Measurements from ENCODE around the gene ENTPD8. TPM values are rescaled to one million over a fixed set of nuclear protein-coding genes. Genes with fewer than 3 reads are reported as not detected.

The ENTPD8 gene
- total and polyA plus RNA-seq, 4 donors = 0.08 to 0.45 (median 0.21) TPM

- Histone ChIP-seq H3K36me3 (ENCODE audit: control insufficient read depth in 4 of 4, insufficient read depth in 4 of 4, low read length in 4 of 4) (peaks cover 0 to 10% (median 3%) of the 10 kb centered on the region in 4 donors), H3K4me1 (ENCODE audit: control insufficient read depth in 5 of 5, insufficient read depth in 5 of 5, low read length in 5 of 5) (peaks cover 0 to 29% (median 11%) of the 10 kb centered on the region in 5 donors), H3K9ac (ENCODE audit: insufficient read depth in 1 of 2, low read length in 2 of 2) (no peak overlapping the region), H3K4me3 (no peak overlapping the region), H3K27me3 (ENCODE audit: control insufficient read depth in 3 of 3, insufficient read depth in 3 of 3, low read length in 2 of 3) (no peaks in the 10 kb centered on the region), H3K9me3 (ENCODE audit: control insufficient read depth in 4 of 4, insufficient read depth in 3 of 4, low read length in 3 of 4) (no peaks in the 10 kb centered on the region), H3K27ac (ENCODE audit: low read depth in 1 of 2, low read length in 1 of 2) (no peak overlapping the region)
- no peak for ATAC-seq (ENCODE audit: insufficient read depth, low FRiP score)
- WGBS, 2 donors = 93 to 95% methylated on average over 10 of the region's 10 CpGs
- no peak for DNase-seq
- TF ChIP-seq CTCF (IDR thresholded peaks at IDR 0.05; ENCODE audit: control extremely low read depth, extremely low read depth) = no peak
Observed at GRCh38 chr9:137456864-137457405, 15.8 kb upstream of the ENTPD8 start.

GRCh38 chr9:137456061-137456863 lies 15.1 kb upstream of the ENTPD8 start:
- no peak for DNase-seq
- Histone ChIP-seq H3K27me3 (ENCODE audit: control insufficient read depth in 3 of 3, insufficient read depth in 3 of 3, low read length in 2 of 3) (no peaks in the 10 kb centered on the region), H3K4me3 (no peak overlapping the region), H3K36me3 (ENCODE audit: control insufficient read depth in 4 of 4, insufficient read depth in 4 of 4, low read length in 4 of 4) (peaks cover 0 to 9% (median 3%) of the 10 kb centered on the region in 4 donors), H3K9ac (ENCODE audit: insufficient read depth in 1 of 2, low read length in 2 of 2) (no peak overlapping the region), H3K4me1 (ENCODE audit: control insufficient read depth in 5 of 5, insufficient read depth in 5 of 5, low read length in 5 of 5) (peaks cover 0 to 29% (median 11%) of the 10 kb centered on the region in 5 donors), H3K9me3 (ENCODE audit: control insufficient read depth in 4 of 4, insufficient read depth in 3 of 4, low read length in 3 of 4) (no peaks in the 10 kb centered on the region), H3K27ac (ENCODE audit: low read depth in 1 of 2, low read length in 1 of 2) (no peak overlapping the region)
- no peak for TF ChIP-seq CTCF (IDR thresholded peaks at IDR 0.05; ENCODE audit: control extremely low read depth, extremely low read depth)
- ATAC-seq (ENCODE audit: insufficient read depth, low FRiP score) = no peak
- WGBS, 2 donors = 86 to 92% methylated on average over 12 of the region's 12 CpGs

GRCh38 chr9:137455359-137455991 lies 14.3 kb upstream of the ENTPD8 start:
- peaks cover 0 to 29% (median 11%) of the 10 kb centered on the region in 5 donors for H3K4me1 ChIP-seq (ENCODE audit: control insufficient read depth in 5 of 5, insufficient read depth in 5 of 5, low read length in 5 of 5)
- peaks cover 0 to 9% (median 3%) of the 10 kb centered on the region in 4 donors for H3K36me3 ChIP-seq (ENCODE audit: control insufficient read depth in 4 of 4, insufficient read depth in 4 of 4, low read length in 4 of 4)
- no peak for ATAC-seq (ENCODE audit: insufficient read depth, low FRiP score)
- H3K9ac ChIP-seq (ENCODE audit: insufficient read depth in 1 of 2, low read length in 2 of 2) = no peak overlapping the region
- H3K4me3 ChIP-seq = no peak overlapping the region
- 91% methylated on average over 18 of the region's 18 CpGs for WGBS, 2 donors
- DNase-seq = no peak
- H3K9me3 ChIP-seq (ENCODE audit: control insufficient read depth in 4 of 4, insufficient read depth in 3 of 4, low read length in 3 of 4) = no peaks in the 10 kb centered on the region
- no peak overlapping the region for H3K27ac ChIP-seq (ENCODE audit: low read depth in 1 of 2, low read length in 1 of 2)
- H3K27me3 ChIP-seq (ENCODE audit: control insufficient read depth in 3 of 3, insufficient read depth in 3 of 3, low read length in 2 of 3) = no peaks in the 10 kb centered on the region
- no peak for TF ChIP-seq CTCF (IDR thresholded peaks at IDR 0.05; ENCODE audit: control extremely low read depth, extremely low read depth)

All from lung (tissue), 12 donors.